WERI-Rb-1 (cell line): ENCODE measurements around the gene DMD.

Experiments
- DNase-seq: peaks from one replicate; pipeline ENCODE4 v3.0.0-alpha.2; 2020
- H3K27ac ChIP-seq: fragments of 250-450 bp; sonication (Bioruptor Pico); 2 replicates; pipeline ENCODE4 v1.5.1; 2020; ENCODE audit warnings: mild to moderate bottlenecking, moderate library complexity
- H3K27me3 ChIP-seq: fragments of 250-450 bp; sonication (Bioruptor Pico); 2 replicates; pipeline ENCODE4 v1.5.1; 2021; ENCODE audit warnings: mild to moderate bottlenecking, low read depth, moderate library complexity; ENCODE audit not compliant: insufficient read depth, severe bottlenecking
- H3K36me3 ChIP-seq: fragments of 250-450 bp; sonication (Bioruptor Pico); 2 replicates; pipeline ENCODE4 v1.5.1; 2020; ENCODE audit warnings: mild to moderate bottlenecking, moderate library complexity
- H3K4me3 ChIP-seq: 2 replicates; pipeline ENCODE4 v1.5.1; 2011; ENCODE audit warnings: low read depth, mild to moderate bottlenecking, control low read depth, low read length
- H3K9me3 ChIP-seq: fragments of 250-450 bp; sonication (Bioruptor Pico); 2 replicates; pipeline ENCODE4 v1.5.1; 2021; ENCODE audit warnings: mild to moderate bottlenecking, moderate library complexity; ENCODE audit not compliant: severe bottlenecking
- CTCF ChIP-seq: IDR thresholded peaks from 2 replicates; pipeline ENCODE4 v1.5.1; 2011; ENCODE audit warnings: low read depth, mild to moderate bottlenecking, control low read depth, inconsistent platforms, low read length

Gene DMD

GRCh38 chrX:32495855-32496254 is 715.5 kb downstream of the DMD start:
- Histone ChIP-seq H3K27me3 (peaks cover 6% of the 10 kb centered on the region), H3K27ac (no peak overlapping the region), H3K4me3 (no peak overlapping the region), H3K36me3 (no peaks in the 10 kb centered on the region), H3K9me3 (no peaks in the 10 kb centered on the region)
- TF ChIP-seq CTCF = no peak
- no peak for DNase-seq

- Histone ChIP-seq H3K9me3 (no peaks in the 10 kb centered on the region), H3K27me3 (peaks cover 4% of the 10 kb centered on the region), H3K4me3 (no peak overlapping the region), H3K27ac (no peak overlapping the region), H3K36me3 (no peaks in the 10 kb centered on the region)
- DNase-seq = no peak
- no peak for TF ChIP-seq CTCF
Measured at GRCh38 chrX:32489125-32489524, 722.2 kb downstream of the DMD start.

GRCh38 chrX:32483534-32484136 is 727.7 kb downstream of the DMD start:
- Histone ChIP-seq H3K27me3 (peaks cover 3% of the 10 kb centered on the region), H3K4me3 (no peak overlapping the region), H3K27ac (no peak overlapping the region), H3K9me3 (no peaks in the 10 kb centered on the region), H3K36me3 (no peaks in the 10 kb centered on the region)
- no peak for TF ChIP-seq CTCF
- no peak for DNase-seq

- Histone ChIP-seq H3K9me3 (no peaks in the 10 kb centered on the region), H3K27me3 (peaks cover 3% of the 10 kb centered on the region), H3K4me3 (no peak overlapping the region), H3K27ac (no peak overlapping the region), H3K36me3 (no peaks in the 10 kb centered on the region)
- no peak for DNase-seq
- no peak for TF ChIP-seq CTCF
Measured at GRCh38 chrX:32480019-32480418, 731.3 kb downstream of the DMD start.

- Histone ChIP-seq H3K9me3 (no peaks in the 10 kb centered on the region), H3K27me3 (peaks cover 3% of the 10 kb centered on the region), H3K36me3 (no peaks in the 10 kb centered on the region), H3K27ac (no peak overlapping the region), H3K4me3 (no peak overlapping the region)
- DNase-seq = no peak
- TF ChIP-seq CTCF = no peak
Measured at GRCh38 chrX:32472364-32472763, 739.0 kb downstream of the DMD start.

GRCh38 chrX:32455704-32456103 is 755.6 kb downstream of the DMD start:
- Histone ChIP-seq H3K4me3 (no peak overlapping the region), H3K27me3 (no peaks in the 10 kb centered on the region), H3K36me3 (no peaks in the 10 kb centered on the region), H3K27ac (no peak overlapping the region), H3K9me3 (no peaks in the 10 kb centered on the region)
- DNase-seq = no peak
- no peak for TF ChIP-seq CTCF
